IMR-90 (cell line): Measurements from ENCODE around the gene WDR81. TPM values are rescaled to one million over a fixed set of nuclear protein-coding genes. Genes with fewer than 3 reads are reported as not detected.

ENCODE experiments used
- ATAC-seq: fragments of 200-7000 bp; cut with Tn5 transposase; 2 replicates; pipeline ENCODE4 v1.9.1; 2020; ENCODE audit warnings: low read depth, mild to moderate bottlenecking, moderate library complexity
- BruUV-seq: library from RNA; stranded (reverse); fragments of 400-500 nt; replicated peaks from 2 replicates; lab custom pipeline; 2021; lab: Mats Ljungman, UMichigan
- CTCF ChIA-PET: fragments of 300-600 bp; formaldehyde crosslinking; extraction: SDS; loops from one replicate; lab custom pipeline; 2021; ENCODE audit warnings: antibody characterized with exemption; lab: Yijun Ruan, JAX
- POLR2A ChIA-PET: fragments of 300-600 bp; sonication (Branson Sonifier 250); formaldehyde crosslinking; loops from one replicate; lab custom pipeline; 2022; ENCODE audit warnings: antibody characterized with exemption; ENCODE audit not compliant: unreplicated experiment; lab: Charles Lee
- DNase-seq: peaks from one replicate; pipeline ENCODE4 v3.0.0; 2013
- H2AFZ ChIP-seq: replicated peaks from 2 replicates; pipeline ENCODE3; 2013; ENCODE audit warnings: low read length, mild to moderate bottlenecking; ENCODE audit not compliant: poor library complexity
- H2AK5ac ChIP-seq: 2 replicates; pipeline ENCODE4 v1.6.1; 2013; ENCODE audit warnings: low read depth, low read length, inconsistent platforms
- H2AK9ac ChIP-seq: replicated peaks from 2 replicates; pipeline ENCODE3; 2013; ENCODE audit warnings: mild to moderate bottlenecking, low read depth, low read length, moderate library complexity; ENCODE audit not compliant: poor library complexity
- H2BK120ac ChIP-seq: 2 replicates; pipeline ENCODE4 v1.6.1; 2013; ENCODE audit warnings: low read depth, low read length, inconsistent platforms
- H2BK15ac ChIP-seq: 3 replicates; pipeline ENCODE4 v1.6.1; 2013; ENCODE audit warnings: low read depth, low read length, inconsistent platforms
- H2BK20ac ChIP-seq: 2 replicates; pipeline ENCODE4 v1.6.1; 2013; ENCODE audit warnings: low read depth, mild to moderate bottlenecking, inconsistent platforms, low read length, moderate library complexity
- H2BK5ac ChIP-seq: 2 replicates; pipeline ENCODE4 v1.6.1; 2013; ENCODE audit warnings: mild to moderate bottlenecking, low read depth, low read length, inconsistent platforms; ENCODE audit not compliant: poor library complexity, severe bottlenecking
- H3K14ac ChIP-seq: replicated peaks from 2 replicates; pipeline ENCODE4 v1.6.1; 2013; ENCODE audit warnings: low read depth, low read length, inconsistent platforms
- H3K18ac ChIP-seq: 2 replicates; pipeline ENCODE4 v1.6.1; 2013; ENCODE audit warnings: low read depth, low read length, control low read depth
- H3K23ac ChIP-seq: 2 replicates; pipeline ENCODE4 v1.6.1; 2013; ENCODE audit warnings: low read depth, low read length, inconsistent platforms
- H3K27ac ChIP-seq: 2 replicates; pipeline ENCODE4 v1.5.1; 2013; ENCODE audit warnings: mild to moderate bottlenecking, control low read depth, low read length; ENCODE audit not compliant: insufficient read depth
- H3K27me3 ChIP-seq: 2 replicates; pipeline ENCODE4 v1.6.1; 2013; ENCODE audit warnings: low read length; ENCODE audit not compliant: control insufficient read depth, insufficient read depth
- H3K36me3 ChIP-seq: 2 replicates; pipeline ENCODE4 v1.6.1; 2013; ENCODE audit warnings: low read length, mixed read lengths; ENCODE audit not compliant: control insufficient read depth, insufficient read depth
- H3K4ac ChIP-seq: 2 replicates; pipeline ENCODE4 v1.6.1; 2013; ENCODE audit warnings: low read depth, low read length, inconsistent platforms
- H3K4me1 ChIP-seq: 2 replicates; pipeline ENCODE4 v1.6.1; 2013; ENCODE audit warnings: low read length, mixed read lengths; ENCODE audit not compliant: control insufficient read depth, insufficient read depth
- H3K4me2 ChIP-seq: 2 replicates; pipeline ENCODE4 v1.6.1; 2013; ENCODE audit warnings: low read depth, mild to moderate bottlenecking, control low read depth, low read length, moderate library complexity
- H3K4me3 ChIP-seq: 2 replicates; pipeline ENCODE4 v1.5.1; 2013; ENCODE audit warnings: low read depth, mild to moderate bottlenecking, control low read depth, low read length, moderate library complexity; ENCODE audit not compliant: insufficient read depth
- H3K56ac ChIP-seq: 2 replicates; pipeline ENCODE4 v1.6.1; 2013; ENCODE audit warnings: low read length, inconsistent platforms; ENCODE audit not compliant: insufficient read depth; ENCODE audit errors: extremely low read depth
- H3K79me1 ChIP-seq, 2 experiments: 2 replicates each; pipeline ENCODE4 v1.6.1; 2013; ENCODE audit warnings: low read length in 2 of 2, inconsistent platforms in 1 of 2, low read depth in 1 of 2
- H3K9ac ChIP-seq: 2 replicates; pipeline ENCODE4 v1.6.1; 2013; ENCODE audit warnings: low read depth, low read length, control low read depth
- H3K9me1 ChIP-seq: 2 replicates; pipeline ENCODE4 v1.6.1; 2013; ENCODE audit warnings: low read length, inconsistent platforms; ENCODE audit not compliant: insufficient read depth
- H3K9me3 ChIP-seq: 2 replicates; pipeline ENCODE4 v1.6.1; 2013; ENCODE audit warnings: low read length; ENCODE audit not compliant: control insufficient read depth, insufficient read depth
- H4K20me1 ChIP-seq: 2 replicates; pipeline ENCODE4 v1.6.1; 2013; ENCODE audit warnings: low read length, inconsistent platforms; ENCODE audit not compliant: insufficient read depth
- H4K5ac ChIP-seq: 2 replicates; pipeline ENCODE4 v1.6.1; 2013; ENCODE audit warnings: mild to moderate bottlenecking, low read depth, low read length, control low read depth
- H4K8ac ChIP-seq, 2 experiments: 2 replicates each; pipeline ENCODE4 v1.6.1; 2013; ENCODE audit warnings: low read depth in 2 of 2, low read length in 2 of 2, control low read depth in 1 of 2, inconsistent platforms in 1 of 2
- H4K91ac ChIP-seq: 2 replicates; pipeline ENCODE4 v1.6.1; 2013; ENCODE audit warnings: low read depth, low read length, inconsistent platforms; ENCODE audit not compliant: insufficient read depth
- BHLHE40 ChIP-seq: fragments of 150-350 bp; IDR thresholded peaks from 2 replicates; pipeline ENCODE4 v1.6.1; 2016; ENCODE audit warnings: mild to moderate bottlenecking, low read depth, low read length
- ELK1 ChIP-seq: fragments of 150-350 bp; IDR thresholded peaks from 2 replicates; pipeline ENCODE4 v1.6.1; 2016; ENCODE audit warnings: low read depth, mild to moderate bottlenecking, low read length, moderate library complexity, borderline replicate concordance
- FOS ChIP-seq: fragments of 150-350 bp; IDR thresholded peaks from 2 replicates; pipeline ENCODE4 v1.6.1; 2016; ENCODE audit warnings: low read depth, low read length
- MAFK ChIP-seq: IDR thresholded peaks from 2 replicates; pipeline ENCODE4 v1.6.1; 2012; ENCODE audit warnings: low read depth, low read length, improper control_type of control experiment
- MXI1 ChIP-seq: IDR thresholded peaks from 2 replicates; pipeline ENCODE4 v1.6.1; 2012; ENCODE audit warnings: low read depth, mild to moderate bottlenecking, low read length, moderate library complexity, borderline replicate concordance
- NFE2L2 ChIP-seq: fragments of 150-350 bp; IDR thresholded peaks from 2 replicates; pipeline ENCODE4 v1.6.1; 2016; ENCODE audit warnings: low read depth, mild to moderate bottlenecking, low read length
- POLR2A ChIP-seq: IDR thresholded peaks from 2 replicates; pipeline ENCODE4 v1.6.1; 2012; ENCODE audit warnings: mild to moderate bottlenecking, low read depth, low read length
- RAD21 ChIP-seq: IDR thresholded peaks from 2 replicates; pipeline ENCODE4 v1.6.1; 2012; ENCODE audit warnings: low read length, improper control_type of control experiment
- RFX5 ChIP-seq: IDR thresholded peaks from 2 replicates; pipeline ENCODE4 v1.8.0; 2012; ENCODE audit warnings: low read depth, mild to moderate bottlenecking, low read length, moderate library complexity
- SMC3 ChIP-seq: fragments of 150-350 bp; IDR thresholded peaks from 2 replicates; pipeline ENCODE4 v1.6.1; 2016; ENCODE audit warnings: low read depth, mild to moderate bottlenecking, antibody characterized with exemption, low read length, moderate library complexity
- USF2 ChIP-seq: fragments of 150-350 bp; IDR thresholded peaks from 2 replicates; pipeline ENCODE4 v1.6.1; 2017; ENCODE audit warnings: mild to moderate bottlenecking, antibody characterized with exemption, low read length, low read depth
- WGBS, 2 experiments: methylation state at CpG; one replicate each; pipeline versions ENCODE4 v1.1.5 to v1.1.7; 2013; ENCODE audit warnings: missing lambda C conversion rate in 2 of 2; ENCODE audit not compliant: insufficient read length in 1 of 2; ENCODE audit errors: extremely low coverage in 2 of 2; 5-methylcytosine and 5-hydroxymethylcytosine counted together
- dilution Hi-C: fragments of 300-500 bp; cut with HindIII; formaldehyde crosslinking; loops from one replicate; pipeline ENCODE4 v1.14.3; 2018; ENCODE audit warnings: low sequenced_read_pairs; ENCODE audit not compliant: unreplicated experiment
- in situ Hi-C: fragments of 300-500 bp; cut with MboI; formaldehyde crosslinking; loops from 3 replicates; pipeline ENCODE4 v1.14.3; 2019; ENCODE audit warnings: low sequenced_read_pairs, inconsistent platforms, mixed read lengths
- intact Hi-C: fragments of 100-400 bp; cut with micrococcal nuclease; formaldehyde crosslinking; loops from 2 replicates; pipeline ENCODE4 v1.10.0; 2022
- polyA plus RNA-seq, 3 experiments: library from polyadenylated mRNA; depleted of rRNA; stranded (reverse); fragments of >200 nt; gene quantifications; 2 replicates each; pipeline ENCODE4 v1.2.3, GENCODE V29; 2012; ENCODE audit warnings: low replicate concordance in 1 of 3
- total RNA-seq: library from RNA; depleted of rRNA; stranded (reverse); fragments of >200 nt; gene quantifications from 2 replicates; pipeline ENCODE4 v1.2.3, GENCODE V29; 2012

Gene WDR81
- total and polyA plus RNA-seq, 2 of the 4 experiments (the other 2 are of a cell fraction), result 3.0 to 8.4 TPM

GRCh38 chr17:1731194-1731506 lies 6.6 kb downstream of the WDR81 start:
- Histone ChIP-seq H3K27ac (no peak overlapping the region), H2BK120ac (no peak overlapping the region), H3K9ac (no peak overlapping the region), H2AFZ (no peak overlapping the region), H2BK5ac (no peak overlapping the region), H3K9me3 (no peaks in the 10 kb centered on the region), H3K79me1 (peaks cover 3 to 15% of the 10 kb centered on the region in 2 experiments), H3K27me3 (no peaks in the 10 kb centered on the region), H2BK20ac (no peak overlapping the region), H4K5ac (no peak overlapping the region), H2BK15ac (no peak overlapping the region), H3K4me1 (peaks cover under 1% of the 10 kb centered on the region), H3K9me1 (no peaks in the 10 kb centered on the region), H3K18ac (no peak overlapping the region), H4K20me1 (no peaks in the 10 kb centered on the region), H3K56ac (no peak overlapping the region), H4K8ac (no peak overlapping the region), H3K4ac (no peak overlapping the region), H3K4me3 (no peak overlapping the region), H3K14ac (no peak overlapping the region), H3K4me2 (no peak overlapping the region), H3K23ac (no peak overlapping the region), H4K91ac (no peak overlapping the region), H2AK5ac (no peak overlapping the region), H2AK9ac (no peak overlapping the region), H3K36me3 (peaks cover 32% of the 10 kb centered on the region; the same call in 1 of the 2 replicates)
- DNase-seq (no peak), ATAC-seq (no peak; the same call in 1 of the 2 replicates)
- no TSS peak for BruUV-seq
- dilution Hi-C loops (no loop called here), in situ Hi-C loops (no loop called here), intact Hi-C loops (no loop called here)
- no CpG with 5 or more reads among the region's 10 CpGs for WGBS, 2 experiments
- POLR2A ChIA-PET, result no interaction called here
- no peak for TF ChIP-seq BHLHE40
- no peak for TF ChIP-seq FOS
- no peak for TF ChIP-seq ELK1
- TF ChIP-seq MXI1, result no peak
- TF ChIP-seq RFX5, result no peak
- TF ChIP-seq POLR2A, result no peak
- no peak for TF ChIP-seq USF2
- no peak for TF ChIP-seq RAD21
- no peak for TF ChIP-seq SMC3
- TF ChIP-seq NFE2L2, result no peak
- no peak for TF ChIP-seq MAFK
- CTCF ChIA-PET, result no interaction called here
